HUDEP-2 (cell line): ENCODE data around the gene SIT1.

Experiments
- DNase-seq, 76 experiments: peaks; one replicate each; lab custom pipeline; 2025; ENCODE audit not compliant: unreplicated experiment in 76 of 76; lab: John Stamatoyannopoulos, UW

SIT1 gene

GRCh38 chr9:35683323-35683722, 32.6 kb upstream of the SIT1 start:
- no peak for DNase-seq

- DNase-seq = no peak
These were observed 32.0 kb upstream of the SIT1 start for GRCh38 chr9:35682520-35683315.

GRCh38 chr9:35682051-35682450, 31.3 kb upstream of the SIT1 start:
- no peak for DNase-seq

GRCh38 chr9:35681341-35682002, 30.7 kb upstream of the SIT1 start:
- no peak for DNase-seq

- DNase-seq = no peak
These were observed 29.8 kb upstream of the SIT1 start for GRCh38 chr9:35680331-35681105.

- no peak for DNase-seq
These were observed 29.1 kb upstream of the SIT1 start for GRCh38 chr9:35679766-35680330.

- no peak for DNase-seq
These were observed 28.4 kb upstream of the SIT1 start for GRCh38 chr9:35679091-35679490.

GRCh38 chr9:35675732-35676392, 25.1 kb upstream of the SIT1 start:
- no peak for DNase-seq

GRCh38 chr9:35675204-35675603, 24.5 kb upstream of the SIT1 start:
- no peak for DNase-seq

- DNase-seq = no peak
These were observed 23.3 kb upstream of the SIT1 start for GRCh38 chr9:35674025-35674361.

- DNase-seq = no peak
These were observed 22.6 kb upstream of the SIT1 start, which contains the start of gene CA9 for GRCh38 chr9:35673132-35674024. CA9 (plus strand) TSS chr9:35673928; CDS start chr9:35673960, 32 bp downstream.

GRCh38 chr9:35669331-35670145, 18.8 kb upstream of the SIT1 start:
- no peak for DNase-seq

- peak in 1 of 76 experiments; percentile 3 for DNase-seq
These were observed 17.2 kb upstream of the SIT1 start for GRCh38 chr9:35667939-35668338.

GRCh38 chr9:35666549-35666948, 15.8 kb upstream of the SIT1 start:
- DNase-seq = no peak

GRCh38 chr9:35666045-35666444, 15.3 kb upstream of the SIT1 start:
- DNase-seq = no peak

GRCh38 chr9:35665471-35665818, 14.7 kb upstream of the SIT1 start:
- no peak for DNase-seq

GRCh38 chr9:35664531-35665470, 14.1 kb upstream of the SIT1 start, which contains the start of gene ARHGEF39:
ARHGEF39 (minus strand) TSS chr9:35665195; CDS start chr9:35665169, 26 bp downstream.
- DNase-seq = peak in 71 of 76 experiments; percentile 16 to 83 (median 67)

GRCh38 chr9:35662437-35662836, 11.7 kb upstream of the SIT1 start:
- no peak for DNase-seq
